GM18907 (cell line): ENCODE data around the gene ACSM2A.
"Not testable (repeated sequence)": the region's sequence is repeated elsewhere in the genome, so short reads cannot be mapped to it uniquely, and the experiment has no call there.

Experiments
- ATAC-seq: cut with Tn5 transposase; IDR thresholded peaks from one replicate; pipeline ENCODE4 v1.9.1; 2021; ENCODE audit warnings: mild to moderate bottlenecking, moderate library complexity; ENCODE audit not compliant: unreplicated experiment

ACSM2A gene

GRCh38 chr16:20446652-20447393 is 4.5 kb upstream of the ACSM2A start:
- not testable (repeated sequence) for ATAC-seq

GRCh38 chr16:20453633-20454032 is 2.3 kb downstream of the ACSM2A start:
- ATAC-seq, result not testable (repeated sequence)

- ATAC-seq, result not testable (repeated sequence)
Observed at GRCh38 chr16:20459227-20459626, 7.9 kb downstream of the ACSM2A start.

- ATAC-seq, result not testable (repeated sequence)
Observed at GRCh38 chr16:20460313-20460712, 9.0 kb downstream of the ACSM2A start.

GRCh38 chr16:20468954-20469353 is 17.6 kb downstream of the ACSM2A start:
- ATAC-seq, result not testable (repeated sequence)

- not testable (repeated sequence) for ATAC-seq
Observed at GRCh38 chr16:20469930-20470329, 18.6 kb downstream of the ACSM2A start.

- not testable (repeated sequence) for ATAC-seq
Observed at GRCh38 chr16:20470732-20471131, 19.4 kb downstream of the ACSM2A start.

GRCh38 chr16:20477188-20477744 is 25.9 kb downstream of the ACSM2A start:
- not testable (repeated sequence) for ATAC-seq

GRCh38 chr16:20483989-20484388 is 32.7 kb downstream of the ACSM2A start:
- ATAC-seq, result not testable (repeated sequence)

- ATAC-seq, result no peak
Observed at GRCh38 chr16:20484726-20485125, 33.4 kb downstream of the ACSM2A start.

GRCh38 chr16:20485408-20485807 is 34.1 kb downstream of the ACSM2A start:
- no peak for ATAC-seq

- not testable (repeated sequence) for ATAC-seq
Observed at GRCh38 chr16:20490994-20491393, 39.7 kb downstream of the ACSM2A start.

- not testable (repeated sequence) for ATAC-seq
Observed at GRCh38 chr16:20491448-20491847, 40.1 kb downstream of the ACSM2A start.

- ATAC-seq, result no peak
Observed at GRCh38 chr16:20504418-20504817, 53.1 kb downstream of the ACSM2A start.

- no peak for ATAC-seq
Observed at GRCh38 chr16:20507280-20507679, 56.0 kb downstream of the ACSM2A start.

GRCh38 chr16:20510323-20510722 is 59.0 kb downstream of the ACSM2A start:
- ATAC-seq, result no peak

GRCh38 chr16:20515688-20516090 is 64.4 kb downstream of the ACSM2A start:
- no peak for ATAC-seq

- ATAC-seq, result no peak
Observed at GRCh38 chr16:20517149-20517548, 65.8 kb downstream of the ACSM2A start.

- no peak for ATAC-seq
Observed at GRCh38 chr16:20519231-20519630, 67.9 kb downstream of the ACSM2A start.

- ATAC-seq, result no peak
Observed at GRCh38 chr16:20520103-20520502, 68.8 kb downstream of the ACSM2A start.

GRCh38 chr16:20531795-20532194 is 80.5 kb downstream of the ACSM2A start:
- ATAC-seq, result not testable (repeated sequence)

GRCh38 chr16:20532284-20532792 is 81.0 kb downstream of the ACSM2A start:
- ATAC-seq, result not testable (repeated sequence)
